ENCODE data around the gene DAB2IP. TPM values are rescaled to one million over a fixed set of nuclear protein-coding genes. Genes with fewer than 3 reads are reported as not detected.
A peak's percentile ranks its signal among the peaks of the same experiment; 100 is the strongest.

The DAB2IP gene
- total RNA-seq, 1 donor from 2014 or later: 44.7 TPM

DNA sequence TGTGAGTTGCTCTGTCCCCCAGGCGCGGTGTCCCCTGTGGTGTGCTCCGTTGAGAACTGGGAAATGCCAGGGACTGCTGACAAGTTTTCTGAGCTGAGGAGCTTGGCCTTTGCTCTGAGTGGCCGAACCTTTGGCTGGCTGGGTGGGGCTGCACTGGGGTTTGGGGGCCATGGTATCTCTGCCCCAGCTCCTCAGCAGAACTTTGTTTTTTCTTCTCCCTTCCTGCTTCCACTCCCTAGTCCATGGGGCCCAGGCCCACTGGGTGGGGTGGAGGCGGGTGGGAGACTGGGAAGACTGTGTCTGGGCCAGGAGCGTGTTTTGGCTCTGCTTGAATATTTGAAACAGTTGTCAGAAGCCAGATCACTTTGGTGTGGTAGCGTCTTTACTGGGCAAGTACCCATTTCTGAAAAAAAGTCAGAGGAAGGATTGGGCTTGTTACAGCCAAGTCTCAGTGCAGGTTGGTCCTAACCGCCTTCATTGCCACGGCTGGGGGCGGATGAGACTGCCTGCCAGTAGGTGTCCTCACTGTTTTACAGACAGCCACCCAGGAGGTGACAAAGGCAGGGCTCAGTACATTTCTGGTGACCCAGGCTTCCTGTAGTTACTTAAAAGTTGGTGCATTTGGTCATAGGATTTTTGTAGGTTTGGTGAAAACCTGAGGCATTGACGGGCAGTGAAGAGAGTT is 92.7 kb downstream of the DAB2IP start:
- intact Hi-C loops (cut with DNase I): no loop called here
- DNase-seq: peak; percentile 79
- peak; percentile 80 for ATAC-seq (ENCODE audit: poor library complexity)

DNA sequence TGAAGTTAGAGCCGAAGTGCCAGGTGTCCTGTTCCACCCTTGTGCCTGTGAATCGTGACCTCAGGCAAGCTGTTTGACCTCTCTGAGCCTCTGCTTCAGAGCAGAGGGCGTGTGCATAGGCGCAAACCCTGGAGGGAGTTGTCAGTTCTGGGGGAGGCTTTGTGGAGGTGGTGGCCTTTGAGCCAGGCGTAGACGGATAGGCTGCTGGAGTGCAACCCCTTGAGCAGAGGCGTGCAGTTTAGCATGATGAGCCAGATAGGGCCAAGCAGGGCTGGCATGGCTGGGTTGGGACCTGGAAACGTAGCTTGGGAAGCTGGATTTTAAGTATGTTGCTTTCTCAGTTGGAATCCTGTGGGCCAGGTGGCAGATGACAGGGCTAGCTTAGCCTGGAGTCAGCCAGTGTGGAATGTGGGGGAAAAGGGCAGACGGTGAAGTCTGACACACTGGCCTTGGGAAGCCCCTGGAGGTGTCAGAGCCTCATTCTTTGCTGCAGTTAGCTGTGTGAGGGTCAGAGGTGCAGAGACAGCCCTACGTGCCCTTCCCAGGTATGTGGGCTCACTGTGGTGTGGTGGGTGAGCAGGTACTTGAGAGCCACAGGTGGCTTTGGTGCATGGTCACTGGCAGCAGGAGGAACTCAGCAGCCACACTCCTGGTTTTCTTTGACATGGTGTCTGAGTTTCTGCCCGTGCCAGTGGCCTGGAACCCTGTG is 93.4 kb downstream of the DAB2IP start:
- ATAC-seq (ENCODE audit: poor library complexity) (no peak), DNase-seq (no peak)
- intact Hi-C loops (cut with DNase I): no loop called here

DNA sequence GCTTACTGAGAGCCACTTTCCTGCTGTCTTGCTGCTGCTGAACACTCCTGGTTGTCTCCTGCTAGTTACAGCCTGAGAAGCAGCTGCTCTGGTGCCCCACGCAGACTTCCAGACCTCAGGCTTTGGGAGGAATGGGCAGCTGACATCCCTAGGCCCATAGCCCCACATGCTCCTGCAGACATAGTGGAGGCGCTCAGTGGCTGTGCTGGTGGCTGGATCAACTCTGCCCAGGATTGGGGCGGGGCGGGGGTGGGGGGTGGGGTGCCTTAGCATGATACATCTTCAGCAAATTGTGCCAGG is 93.9 kb downstream of the DAB2IP start:
- intact Hi-C loops (cut with DNase I): no loop called here
- DNase-seq (no peak), ATAC-seq (ENCODE audit: poor library complexity) (no peak)

DNA sequence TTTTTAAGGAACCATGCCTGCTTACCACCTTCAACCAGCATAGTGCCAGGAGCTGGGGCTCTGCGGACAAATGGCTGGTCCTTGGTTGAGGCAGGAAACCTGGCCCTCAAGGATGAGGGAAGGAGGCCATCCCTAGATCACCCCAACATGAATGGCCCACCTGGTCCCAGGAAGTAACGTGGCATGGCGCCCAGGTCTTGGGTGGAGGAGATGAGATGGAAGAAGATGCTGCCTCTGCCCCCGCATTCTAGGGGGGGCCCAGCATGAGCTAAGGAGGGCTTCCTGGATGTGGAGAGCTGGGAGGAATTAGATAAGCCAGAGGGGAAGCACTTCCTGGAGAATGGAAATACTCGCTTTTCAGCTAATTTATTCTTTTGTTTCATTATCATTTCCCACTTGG is 95.0 kb downstream of the DAB2IP start:
- intact Hi-C loops (cut with DNase I): no loop called here
- ATAC-seq (ENCODE audit: poor library complexity) (no peak), DNase-seq (no peak)

DNA sequence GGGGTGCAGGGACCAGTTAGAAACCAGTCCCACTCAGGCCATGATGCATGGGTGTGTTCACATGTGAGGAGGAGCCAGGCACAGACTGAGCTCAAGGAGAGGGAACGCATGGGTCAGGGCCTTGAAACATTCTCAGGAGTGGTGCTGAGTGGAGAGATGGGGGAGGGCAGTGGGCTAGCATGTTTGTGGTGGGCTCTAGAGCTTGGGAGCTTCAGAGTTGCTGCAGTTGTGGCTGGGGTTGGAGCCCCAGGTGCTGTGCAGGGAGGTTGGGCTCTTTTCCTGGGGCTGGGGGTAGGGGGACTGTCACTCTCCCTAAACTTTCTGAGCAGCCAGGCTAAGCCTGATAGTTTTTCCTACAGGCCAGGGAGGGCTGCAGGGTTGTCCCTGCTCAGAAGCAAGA is 95.4 kb downstream of the DAB2IP start:
- ATAC-seq (ENCODE audit: poor library complexity) (no peak), DNase-seq (no peak)
- intact Hi-C loops (cut with DNase I): no loop called here

DNA sequence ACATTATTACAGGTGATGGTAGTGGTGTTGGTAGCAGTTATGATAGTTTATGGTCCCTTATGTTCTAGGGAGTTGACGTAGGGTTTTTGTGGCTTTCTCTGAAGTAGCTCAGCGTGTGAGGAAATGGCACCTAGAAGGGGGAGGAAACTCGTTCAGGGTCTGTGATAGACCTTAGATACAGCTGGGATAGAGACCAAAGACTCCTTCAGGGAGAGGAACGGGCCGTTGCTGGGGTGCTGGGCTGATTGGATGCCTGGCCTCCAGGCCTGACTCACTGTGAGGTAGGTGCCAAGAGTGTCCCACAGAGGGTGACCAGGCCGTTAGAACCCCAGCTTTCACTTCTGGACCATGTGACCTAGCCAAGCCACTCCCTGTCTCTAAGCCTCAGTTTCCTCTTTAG is 96.6 kb downstream of the DAB2IP start:
- intact Hi-C loops (cut with DNase I): no loop called here
- ATAC-seq (ENCODE audit: poor library complexity) (no peak), DNase-seq (no peak)

DNA sequence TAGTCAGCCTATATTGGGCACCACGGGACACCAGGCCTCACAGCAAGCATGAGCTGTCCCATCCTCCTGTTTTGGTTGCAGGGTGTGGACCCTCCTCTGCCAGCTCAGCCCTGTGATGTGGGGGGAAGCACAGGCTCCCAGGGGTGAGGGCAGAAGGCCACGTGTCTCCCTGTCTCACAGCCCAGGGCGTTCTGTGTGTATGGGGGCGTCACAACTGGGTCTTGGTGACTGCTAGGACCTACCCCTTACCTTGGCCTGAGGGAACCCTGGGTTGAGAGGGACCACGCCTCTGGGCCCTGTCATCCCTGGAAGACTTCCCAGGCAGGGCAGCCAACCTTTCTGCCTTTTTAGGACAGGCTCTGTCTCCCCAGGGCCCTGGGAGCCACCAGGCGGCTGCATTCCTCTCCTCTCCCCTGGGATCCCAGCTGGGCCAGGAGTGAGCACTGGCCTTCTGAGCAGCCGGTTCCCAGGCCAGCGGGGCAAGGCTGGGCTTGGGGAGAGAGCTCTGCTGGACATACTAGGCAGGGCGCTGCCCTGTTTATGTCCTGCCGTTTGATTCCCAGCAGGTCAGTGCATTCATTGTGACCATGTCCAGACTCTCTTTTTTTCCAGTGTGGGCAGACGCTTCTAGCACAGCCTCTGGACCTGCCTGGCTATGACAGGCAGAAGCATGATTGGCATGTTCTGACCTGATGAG is 97.4 kb downstream of the DAB2IP start:
- intact Hi-C loops (cut with DNase I): no loop called here
- DNase-seq: peak; percentile 82
- peak; percentile 59 for ATAC-seq (ENCODE audit: poor library complexity)

DNA sequence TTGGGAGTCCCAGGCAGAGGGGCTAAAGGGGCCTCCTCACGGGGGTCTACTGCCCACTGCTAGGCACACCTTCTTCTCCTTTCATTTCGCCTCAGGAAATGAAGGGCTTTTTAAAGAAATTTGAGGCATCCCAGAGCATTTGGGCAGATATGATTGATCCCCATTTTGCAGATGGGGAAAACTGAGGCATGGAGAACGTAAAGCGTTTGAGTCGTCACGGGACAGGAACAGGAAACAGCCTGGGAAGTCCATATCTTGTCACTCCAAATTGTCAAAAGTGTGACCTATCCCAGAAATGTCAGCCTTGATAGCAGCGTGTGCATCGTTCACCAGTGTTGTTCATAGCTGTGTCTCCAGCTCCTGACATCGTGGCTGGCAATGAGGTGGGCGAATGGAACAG is 98.2 kb downstream of the DAB2IP start:
- intact Hi-C loops (cut with DNase I): loop anchor here (10.0 kb wide), 1 partner anchor 245 kb away; no protein-coding TSS in a partner anchor
- DNase-seq (no peak), ATAC-seq (ENCODE audit: poor library complexity) (no peak)

DNA sequence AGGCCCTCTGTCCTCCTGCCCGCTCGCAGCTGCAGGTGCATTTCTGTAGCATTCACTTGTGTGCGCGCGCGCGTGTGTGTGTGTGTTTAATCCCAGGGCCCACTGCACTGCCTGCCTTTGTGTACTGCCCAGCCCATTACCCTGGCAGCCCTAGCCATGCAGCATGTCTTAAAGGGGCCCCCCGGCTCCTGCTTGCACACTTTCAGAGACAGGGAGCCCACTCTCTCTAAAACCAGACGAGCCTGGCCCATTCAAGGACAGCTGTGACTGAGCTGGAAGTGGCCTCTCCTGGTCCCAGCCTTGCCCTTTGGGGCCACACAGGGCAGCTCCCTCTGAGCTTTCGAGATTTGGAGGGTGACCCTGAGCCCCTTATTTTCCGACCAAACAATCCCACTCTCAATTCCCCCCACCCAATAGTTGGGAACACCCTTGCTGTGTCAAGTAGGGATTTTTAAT is 98.9 kb downstream of the DAB2IP start:
- DNase-seq: no peak
- intact Hi-C loops (cut with DNase I): loop anchor here (10.0 kb wide), 1 partner anchor 245 kb away; no protein-coding TSS in a partner anchor
- no peak for ATAC-seq (ENCODE audit: poor library complexity)

DNA sequence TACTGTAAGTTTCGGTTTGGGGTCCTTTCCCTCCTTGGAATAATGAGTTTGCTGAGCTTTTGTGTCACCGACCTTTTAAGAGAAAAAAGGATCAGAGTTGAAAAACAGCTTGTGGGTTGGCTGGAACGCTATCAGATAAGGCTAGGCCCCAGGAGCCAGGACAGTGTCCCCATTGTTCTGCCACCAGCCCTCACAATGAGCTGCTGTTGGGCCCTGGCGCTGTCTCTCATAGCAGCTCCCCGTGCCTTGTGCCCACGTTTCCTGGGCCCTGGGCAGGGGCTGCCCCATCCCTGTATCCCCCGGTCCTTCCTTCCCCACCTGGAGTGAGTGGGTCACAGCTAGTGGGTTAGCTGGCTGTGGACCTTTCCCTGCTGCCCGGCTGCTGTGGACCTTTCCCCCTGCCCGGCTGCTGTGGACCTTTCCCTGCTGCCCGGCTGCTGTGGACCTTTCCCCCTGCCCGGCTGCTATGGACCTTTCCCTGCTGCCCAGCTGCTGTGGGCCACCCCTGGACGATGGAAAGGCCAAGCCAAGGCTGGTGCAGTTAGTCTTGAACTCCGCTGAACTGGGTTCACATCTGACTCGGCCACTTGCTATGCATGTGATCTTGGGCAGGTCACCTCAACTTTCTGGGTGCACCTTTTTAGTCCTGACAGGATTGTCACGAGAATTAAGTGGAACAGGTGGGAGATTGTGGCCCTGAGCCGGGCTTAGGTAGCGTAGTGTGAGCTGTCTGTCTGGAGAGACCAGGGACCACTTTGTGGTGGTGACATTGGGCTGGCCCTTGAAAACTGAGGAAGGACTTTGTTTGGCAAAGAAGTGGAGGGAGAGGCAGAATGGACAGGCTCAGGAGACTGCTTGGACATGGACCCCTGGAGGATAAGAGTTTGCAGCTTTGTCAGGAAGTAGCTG is 99.5 kb downstream of the DAB2IP start:
- ATAC-seq (ENCODE audit: poor library complexity) (no peak), DNase-seq (no peak)
- intact Hi-C loops (cut with DNase I): loop anchor here (10.0 kb wide), 1 partner anchor 244 kb away; no protein-coding TSS in a partner anchor

DNA sequence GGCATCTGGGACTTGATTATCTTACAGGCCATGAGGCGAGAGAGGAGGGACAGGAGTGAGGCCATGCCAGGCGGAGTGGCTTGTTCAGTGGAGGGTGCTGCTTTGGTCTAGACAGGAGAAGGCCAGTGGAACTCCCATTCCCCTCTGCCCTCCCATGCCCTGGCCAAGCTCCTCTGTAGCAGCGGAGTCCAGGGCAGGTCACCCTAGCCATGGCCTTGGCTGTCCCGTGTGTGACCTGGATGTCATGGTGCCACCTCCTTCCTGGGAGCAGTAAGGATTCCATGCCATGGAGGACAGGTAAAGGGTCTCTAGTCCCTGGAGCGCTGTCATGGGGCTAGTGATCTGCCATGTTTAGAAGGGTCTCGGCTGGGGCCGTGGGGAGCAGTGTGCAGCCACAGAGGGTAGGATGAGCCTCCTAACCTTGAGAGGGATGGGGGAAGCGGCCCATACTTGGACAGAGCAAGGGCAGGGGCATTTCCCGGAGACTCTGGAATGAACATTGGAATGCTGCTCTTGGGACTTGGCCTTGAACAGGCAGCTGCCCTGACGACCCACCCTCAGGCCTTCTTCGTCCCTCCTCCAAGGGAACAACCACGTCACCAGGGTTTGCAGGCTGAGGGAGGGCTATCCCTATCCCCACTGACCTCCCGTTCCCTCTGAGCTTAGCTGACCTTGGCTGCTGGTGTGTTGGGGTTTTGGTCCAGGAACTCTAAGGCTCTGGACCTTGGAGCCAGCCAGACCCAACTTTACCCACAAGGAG is 100.4 kb downstream of the DAB2IP start:
- DNase-seq (no peak), ATAC-seq (ENCODE audit: poor library complexity) (no peak)
- intact Hi-C loops (cut with DNase I): loop anchor here (10.0 kb wide), 1 partner anchor 243 kb away; no protein-coding TSS in a partner anchor

DNA sequence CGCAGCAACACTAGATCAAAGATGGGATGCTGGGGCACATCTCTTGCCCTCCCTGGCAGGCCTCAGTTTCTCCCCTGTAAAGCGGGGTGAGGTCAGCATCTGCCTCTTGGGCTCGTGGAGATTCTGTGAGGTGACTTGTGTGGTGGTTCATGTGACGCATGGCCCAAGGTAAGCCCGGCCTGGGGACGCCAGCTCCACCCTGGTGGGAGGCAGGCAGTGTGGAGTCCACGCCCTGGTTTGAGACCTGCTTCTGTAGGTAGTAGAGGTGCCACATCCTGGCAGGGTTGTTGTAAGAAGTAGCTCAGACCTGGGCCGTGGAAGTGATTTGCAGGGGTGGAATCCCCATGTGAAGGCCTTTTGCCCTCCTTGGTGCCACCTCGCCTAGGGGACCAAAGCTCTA is 101.5 kb downstream of the DAB2IP start:
- ATAC-seq (ENCODE audit: poor library complexity) (no peak), DNase-seq (no peak)
- intact Hi-C loops (cut with DNase I): loop anchor here (10.0 kb wide), 1 partner anchor 242 kb away; no protein-coding TSS in a partner anchor

DNA sequence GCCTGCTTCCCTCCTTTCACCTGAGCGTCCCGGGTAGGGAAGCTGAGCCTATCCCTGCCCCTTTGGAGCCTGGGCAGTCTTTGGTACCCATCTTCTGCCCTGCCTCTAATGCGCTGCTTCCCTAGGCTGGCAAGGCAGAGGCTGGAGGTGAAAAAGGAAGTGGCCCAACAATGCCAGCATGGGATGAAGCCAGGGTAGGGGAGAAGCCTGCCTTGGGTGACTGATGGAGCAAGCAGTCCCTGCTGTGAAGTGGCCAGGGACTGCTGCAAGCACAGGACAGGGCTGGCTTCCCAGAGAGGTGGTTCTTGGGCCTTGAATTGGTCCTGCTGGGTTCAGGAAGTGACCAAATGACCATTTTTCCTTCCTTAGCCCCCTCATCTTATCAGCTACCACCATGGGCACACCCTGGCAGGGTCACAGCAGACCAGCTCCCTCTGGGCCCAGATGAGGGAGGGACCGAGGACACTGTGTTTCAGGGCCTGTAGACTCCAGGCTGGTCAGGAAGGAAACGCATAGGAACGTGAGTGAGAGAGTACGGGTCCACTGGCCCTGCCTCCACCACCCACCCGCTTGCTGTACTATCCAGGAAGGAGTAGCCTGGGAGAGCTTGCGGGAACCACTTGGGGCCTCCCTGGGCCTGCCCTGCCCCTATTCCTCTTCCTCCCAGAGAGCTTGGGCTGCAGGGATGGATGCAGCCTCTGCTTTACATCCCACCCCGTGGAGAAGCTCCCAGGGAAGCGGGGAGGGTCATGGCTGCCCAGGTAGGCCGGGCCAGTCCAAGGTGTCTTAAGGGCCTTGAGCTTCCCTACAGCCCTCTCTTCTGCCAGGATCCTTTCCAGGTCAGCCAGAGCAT is 102.6 kb downstream of the DAB2IP start:
- ATAC-seq (ENCODE audit: poor library complexity): no peak
- intact Hi-C loops (cut with DNase I): loop anchor here (10.0 kb wide), 1 partner anchor 241 kb away; no protein-coding TSS in a partner anchor
- DNase-seq: no peak

DNA sequence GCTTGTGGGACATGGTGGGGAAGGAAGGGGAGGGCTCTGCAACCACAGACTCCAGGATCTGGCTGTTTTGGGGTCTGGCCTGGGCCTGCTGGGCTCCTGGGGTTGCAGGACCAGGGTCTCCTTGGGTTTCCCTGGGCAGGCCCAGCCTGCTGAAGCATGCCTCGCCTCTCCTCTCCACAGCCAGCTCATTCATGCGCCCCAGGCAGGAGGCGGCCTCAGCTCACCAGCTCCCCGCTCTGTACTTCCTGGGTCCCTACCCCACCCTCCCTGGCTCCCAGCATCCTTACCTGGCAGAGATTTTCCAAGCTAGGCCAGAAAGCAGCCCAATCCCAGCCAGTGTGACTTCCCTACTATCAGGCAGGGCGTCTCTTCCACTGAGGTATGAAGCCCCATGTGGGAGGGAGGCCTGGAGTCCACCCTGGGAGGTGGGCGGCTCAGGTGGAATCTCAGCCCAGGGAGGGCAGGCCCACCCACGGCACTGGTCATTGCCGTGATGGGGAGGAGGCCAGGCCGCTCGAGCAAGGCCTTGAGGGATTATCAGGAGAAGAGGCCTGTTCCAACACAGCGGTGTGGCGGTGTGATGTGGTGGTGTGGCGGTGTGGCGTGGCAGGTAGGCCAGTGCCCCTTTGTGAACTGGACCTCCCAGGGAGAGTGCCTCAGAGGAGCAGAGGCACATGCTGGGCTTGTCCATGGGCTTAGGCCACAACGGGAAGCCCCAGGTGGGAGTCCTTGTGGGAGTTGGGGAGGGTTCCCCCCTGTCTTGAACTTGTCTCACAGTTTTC is 103.4 kb downstream of the DAB2IP start:
- intact Hi-C loops (cut with DNase I): loop anchor here (10.0 kb wide), 1 partner anchor 240 kb away; no protein-coding TSS in a partner anchor
- DNase-seq (no peak), ATAC-seq (ENCODE audit: poor library complexity) (no peak)

DNA sequence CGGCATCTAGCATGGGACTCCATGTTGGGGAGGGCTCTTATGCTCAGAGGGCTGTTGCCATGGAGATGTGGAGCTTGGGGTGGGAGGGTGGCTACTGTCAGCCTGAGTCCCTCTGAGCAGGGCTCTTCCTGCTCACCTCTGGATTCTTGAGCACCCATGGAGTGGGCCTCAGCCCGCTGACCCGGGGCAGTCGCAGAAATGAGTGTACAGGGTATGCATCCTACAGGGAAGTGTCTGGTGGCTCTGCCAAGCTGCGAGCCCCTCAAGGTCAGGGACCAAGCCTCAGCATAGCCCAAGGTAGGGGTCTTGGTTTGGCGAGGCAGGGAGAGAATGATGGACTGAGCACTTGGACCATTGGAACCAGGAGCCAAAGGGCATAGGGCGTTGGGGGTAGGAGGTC is 104.1 kb downstream of the DAB2IP start:
- no peak for DNase-seq
- ATAC-seq (ENCODE audit: poor library complexity): no peak
- intact Hi-C loops (cut with DNase I): loop anchor here (10.0 kb wide), 1 partner anchor 239 kb away; no protein-coding TSS in a partner anchor
